GM12873 (cell line): ENCODE measurements around the gene FAM174C.

Experiments used
- TF ChIP-seq, protein P1 (sequence below): IDR thresholded peaks from 2 replicates; pipeline ENCODE4 v1.5.1; 2012; ENCODE audit warnings: low read depth, mild to moderate bottlenecking, moderate library complexity, low read length, control low read depth; ENCODE audit not compliant: insufficient read depth; ENCODE audit errors: missing control alignments

Gene FAM174C

DNA sequence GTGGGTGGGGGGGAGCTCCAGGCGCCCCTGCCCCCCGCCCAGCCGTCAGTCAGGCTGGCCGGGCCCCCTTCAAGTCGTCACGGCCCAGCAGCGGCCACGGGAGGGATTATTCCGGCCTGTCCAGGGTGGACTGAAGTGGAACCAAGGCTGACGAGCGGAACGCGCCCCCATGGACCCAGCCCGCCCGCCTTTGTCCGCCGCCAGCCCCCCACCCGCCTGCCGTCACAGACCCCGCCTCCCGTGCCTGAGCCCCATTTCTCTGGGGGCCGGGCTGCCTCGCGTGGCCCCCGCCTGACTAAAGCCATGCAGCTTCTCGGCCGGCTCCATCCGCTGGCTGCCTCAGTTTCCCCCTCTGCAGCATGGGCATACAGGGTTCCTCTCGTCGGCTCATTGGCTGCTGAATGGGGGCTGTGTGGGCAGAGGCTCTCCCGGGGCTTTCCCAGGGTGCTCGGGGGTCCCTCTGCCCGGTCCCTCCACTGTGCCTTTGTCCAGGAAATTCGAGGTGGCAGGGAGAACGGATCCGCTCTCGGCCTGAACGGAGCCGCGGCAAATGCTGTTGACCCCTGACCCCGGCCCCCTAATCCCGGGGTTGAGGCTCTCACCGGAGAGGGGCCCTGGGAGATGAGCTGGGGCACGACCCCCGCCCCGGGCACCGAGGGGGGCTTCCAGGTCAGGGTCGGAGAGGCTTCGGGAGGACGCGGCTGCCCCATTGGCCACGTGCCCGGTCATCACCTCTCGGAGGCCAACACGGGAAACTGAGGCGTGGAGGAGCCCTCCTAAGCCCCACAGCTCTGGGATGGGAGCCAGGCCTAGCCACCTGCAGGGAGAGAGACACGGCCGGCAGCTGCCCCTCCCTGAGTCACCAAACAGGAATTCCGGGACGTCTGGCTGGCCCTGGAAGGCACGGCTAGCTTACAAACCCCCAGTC lies 37.7 kb downstream of the FAM174C start:
- TF ChIP-seq, protein P1, sequence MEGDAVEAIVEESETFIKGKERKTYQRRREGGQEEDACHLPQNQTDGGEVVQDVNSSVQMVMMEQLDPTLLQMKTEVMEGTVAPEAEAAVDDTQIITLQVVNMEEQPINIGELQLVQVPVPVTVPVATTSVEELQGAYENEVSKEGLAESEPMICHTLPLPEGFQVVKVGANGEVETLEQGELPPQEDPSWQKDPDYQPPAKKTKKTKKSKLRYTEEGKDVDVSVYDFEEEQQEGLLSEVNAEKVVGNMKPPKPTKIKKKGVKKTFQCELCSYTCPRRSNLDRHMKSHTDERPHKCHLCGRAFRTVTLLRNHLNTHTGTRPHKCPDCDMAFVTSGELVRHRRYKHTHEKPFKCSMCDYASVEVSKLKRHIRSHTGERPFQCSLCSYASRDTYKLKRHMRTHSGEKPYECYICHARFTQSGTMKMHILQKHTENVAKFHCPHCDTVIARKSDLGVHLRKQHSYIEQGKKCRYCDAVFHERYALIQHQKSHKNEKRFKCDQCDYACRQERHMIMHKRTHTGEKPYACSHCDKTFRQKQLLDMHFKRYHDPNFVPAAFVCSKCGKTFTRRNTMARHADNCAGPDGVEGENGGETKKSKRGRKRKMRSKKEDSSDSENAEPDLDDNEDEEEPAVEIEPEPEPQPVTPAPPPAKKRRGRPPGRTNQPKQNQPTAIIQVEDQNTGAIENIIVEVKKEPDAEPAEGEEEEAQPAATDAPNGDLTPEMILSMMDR: no peak

DNA sequence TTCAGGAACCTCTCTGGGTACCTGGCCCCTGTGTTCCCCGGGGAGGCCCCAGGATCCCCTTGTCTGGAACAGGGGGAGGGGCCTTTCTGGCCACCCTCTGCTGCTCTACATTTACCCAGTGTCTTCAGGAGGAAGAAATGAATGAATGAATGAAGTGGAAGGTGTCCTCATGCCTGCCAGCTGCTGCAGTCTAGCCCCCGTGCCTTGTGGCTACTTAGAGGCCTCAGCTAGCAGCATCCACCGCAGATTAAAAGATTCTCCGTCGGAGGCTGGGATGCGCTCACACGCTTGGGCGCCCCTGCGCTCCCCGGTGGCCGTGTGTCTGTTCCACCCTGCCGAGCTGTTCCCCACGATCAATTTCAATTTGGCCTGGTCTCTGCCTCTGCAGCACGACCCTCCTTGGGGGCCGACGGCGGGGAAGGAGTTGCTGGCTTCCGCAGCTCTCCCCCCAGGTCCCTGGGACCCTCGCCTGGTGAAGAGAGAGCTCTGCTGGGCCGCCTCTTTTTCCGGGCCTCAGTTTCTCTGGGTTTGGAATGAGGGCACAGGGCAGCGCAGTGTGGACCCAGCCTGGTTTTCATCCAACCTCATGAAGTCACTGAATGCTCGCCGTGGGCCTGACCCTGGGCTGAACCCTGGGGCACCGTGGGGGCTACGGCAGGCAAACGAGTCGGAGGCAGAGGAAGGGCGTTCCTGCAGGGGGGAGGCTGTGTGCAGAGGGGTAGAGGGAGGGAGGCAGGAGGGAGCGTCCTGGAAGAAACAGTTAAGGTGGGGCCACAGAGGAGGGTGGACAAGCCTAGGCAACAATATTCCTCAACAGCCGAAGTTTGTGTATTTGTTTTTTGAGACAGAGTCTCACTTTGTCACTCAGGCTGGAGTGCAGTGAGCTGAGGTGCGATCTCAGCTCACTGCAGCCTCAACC lies 38.6 kb downstream of the FAM174C start:
- TF ChIP-seq, protein P1: no peak

DNA sequence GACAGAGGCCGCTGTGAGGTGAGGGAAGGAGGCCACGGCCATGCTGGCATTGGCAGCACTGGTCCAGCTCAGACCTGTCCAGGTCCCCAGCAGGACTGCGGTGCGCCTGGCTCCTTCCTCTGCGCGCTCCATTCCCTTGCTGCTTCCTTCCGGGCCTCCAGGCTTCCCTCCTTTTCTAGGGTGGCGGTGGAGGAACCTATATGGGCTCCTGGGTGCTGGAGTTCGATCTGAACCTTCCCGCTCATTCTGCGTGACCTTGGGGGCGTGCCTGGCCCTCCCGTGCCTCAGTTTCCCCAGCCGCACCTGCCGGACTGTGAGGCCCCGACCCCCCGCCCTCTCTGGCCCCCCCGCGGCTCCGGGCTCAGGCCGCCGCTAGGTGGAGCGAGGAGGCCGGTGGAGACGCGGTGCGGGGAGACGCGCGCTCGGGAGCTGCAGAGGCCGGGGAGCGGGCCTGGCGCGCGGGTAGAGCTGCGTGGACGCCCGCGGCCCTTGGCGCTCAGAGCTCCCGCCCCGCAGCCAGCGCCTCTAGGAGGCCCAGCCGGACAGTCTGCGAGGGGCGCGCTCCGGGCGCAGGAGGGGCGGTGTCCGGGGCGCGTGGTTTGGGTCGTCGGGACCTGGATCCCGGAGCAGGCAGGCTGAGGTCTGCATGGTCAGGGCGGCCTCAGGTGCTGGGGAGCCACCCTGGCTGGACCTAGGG lies 40.3 kb downstream of the FAM174C start:
- TF ChIP-seq, protein P1: peak; percentile 52

DNA sequence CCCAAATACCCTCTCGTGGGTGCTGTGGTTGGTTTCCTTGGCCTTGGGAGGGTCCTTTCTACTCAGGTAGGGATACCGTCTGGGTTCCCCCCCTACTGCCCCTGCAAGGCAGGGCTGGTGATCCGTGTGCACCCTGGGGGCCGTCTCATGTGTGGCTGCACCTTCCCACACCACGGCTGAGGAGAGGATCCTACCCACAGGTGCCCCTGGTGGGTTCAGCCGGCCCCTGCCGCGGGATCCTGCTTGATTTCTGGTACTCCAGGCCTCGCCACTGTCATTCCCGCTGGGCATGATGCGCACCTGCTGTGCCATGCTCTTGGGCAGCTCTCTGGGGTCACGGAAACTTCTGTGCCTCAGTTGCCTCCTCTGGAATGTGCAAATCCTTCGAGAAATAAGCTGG lies 41.1 kb downstream of the FAM174C start:
- TF ChIP-seq, protein P1: no peak

DNA sequence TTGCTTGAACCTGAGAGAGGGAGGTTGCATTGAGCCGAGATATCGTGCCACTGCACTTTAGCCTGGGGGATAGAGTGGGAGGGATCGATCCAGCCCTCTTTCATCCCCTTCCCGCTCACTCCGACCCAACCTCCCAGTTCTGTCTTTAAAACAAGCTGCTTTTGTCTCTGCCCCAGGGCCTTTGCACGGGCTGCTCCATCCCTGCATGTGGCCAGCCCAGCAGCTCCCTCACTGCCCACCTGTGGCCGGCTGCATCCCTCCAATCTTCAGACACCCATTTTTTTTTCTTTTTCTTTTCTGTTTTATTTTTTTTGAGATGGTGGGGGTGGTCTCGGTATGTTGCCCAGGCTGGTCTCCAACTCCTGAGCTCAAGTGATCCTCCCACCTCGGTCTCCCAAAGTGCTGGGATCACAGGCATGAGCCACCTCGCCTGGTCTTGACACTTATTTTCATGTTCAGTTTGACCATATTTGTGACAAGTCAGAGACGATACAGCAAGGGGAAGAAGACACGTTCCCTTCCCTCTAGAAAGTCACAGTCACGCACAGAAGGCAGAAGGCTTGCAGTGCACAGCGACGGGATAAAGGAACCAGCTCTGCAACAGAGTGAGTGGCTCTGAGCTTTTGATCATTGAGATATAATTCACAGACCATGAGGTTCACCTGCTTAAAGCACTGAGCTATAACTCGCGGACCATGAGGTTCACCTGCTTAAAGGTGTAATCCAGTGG lies 42.1 kb downstream of the FAM174C start:
- TF ChIP-seq, protein P1: no peak

DNA sequence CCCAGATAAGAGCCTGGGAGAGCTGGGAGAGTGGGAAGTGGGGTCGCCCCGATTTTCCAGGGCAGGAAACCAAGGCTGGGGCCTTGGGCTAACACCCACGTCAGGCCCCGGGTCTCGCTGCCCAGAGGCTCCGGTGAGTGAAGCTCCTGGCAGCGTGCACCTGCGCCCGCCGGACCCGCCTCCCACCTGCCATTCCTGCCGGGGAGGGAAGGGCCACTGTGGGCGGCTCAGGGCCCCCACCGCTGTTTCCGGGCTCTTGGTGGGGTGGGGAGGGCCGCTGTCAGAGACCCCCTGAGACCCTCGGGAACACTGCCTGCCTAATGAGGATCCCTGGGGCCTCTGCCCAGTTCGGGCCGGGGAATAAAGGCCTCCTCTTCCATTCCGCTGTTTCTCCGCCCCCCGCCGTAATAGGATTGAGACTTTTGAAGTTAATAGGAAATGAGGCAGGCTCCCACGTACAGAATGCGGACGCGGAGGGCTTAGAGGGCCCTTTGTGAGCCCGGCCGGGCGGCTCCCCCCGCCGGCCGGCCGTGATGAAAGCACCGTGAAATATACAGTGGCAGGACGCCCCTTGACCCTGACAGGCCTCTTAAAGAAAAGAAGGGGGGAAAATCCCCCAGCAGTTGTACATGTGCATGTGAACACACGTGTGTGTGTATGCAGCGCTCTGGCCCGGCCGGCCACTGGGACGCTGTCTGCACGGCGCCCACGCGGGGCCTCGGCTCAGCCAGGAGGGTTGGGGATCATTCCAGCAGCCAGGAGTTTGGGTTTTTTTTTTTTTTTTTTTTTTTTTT lies 43.5 kb downstream of the FAM174C start:
- TF ChIP-seq, protein P1: no peak
